Ecto neural progenitor cell (in vitro differentiated cells): Measurements from ENCODE around the gene RNF8.
"Not testable (repeated sequence)": the region's sequence is repeated elsewhere in the genome, so short reads cannot be mapped to it uniquely, and the experiment has no call there.

Experiments
- DNase-seq: peaks from one replicate; pipeline ENCODE4 v3.0.0-alpha.2; 2018; ENCODE audit warnings: low spot score

Gene RNF8, protein sequence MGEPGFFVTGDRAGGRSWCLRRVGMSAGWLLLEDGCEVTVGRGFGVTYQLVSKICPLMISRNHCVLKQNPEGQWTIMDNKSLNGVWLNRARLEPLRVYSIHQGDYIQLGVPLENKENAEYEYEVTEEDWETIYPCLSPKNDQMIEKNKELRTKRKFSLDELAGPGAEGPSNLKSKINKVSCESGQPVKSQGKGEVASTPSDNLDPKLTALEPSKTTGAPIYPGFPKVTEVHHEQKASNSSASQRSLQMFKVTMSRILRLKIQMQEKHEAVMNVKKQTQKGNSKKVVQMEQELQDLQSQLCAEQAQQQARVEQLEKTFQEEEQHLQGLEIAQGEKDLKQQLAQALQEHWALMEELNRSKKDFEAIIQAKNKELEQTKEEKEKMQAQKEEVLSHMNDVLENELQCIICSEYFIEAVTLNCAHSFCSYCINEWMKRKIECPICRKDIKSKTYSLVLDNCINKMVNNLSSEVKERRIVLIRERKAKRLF

DNA sequence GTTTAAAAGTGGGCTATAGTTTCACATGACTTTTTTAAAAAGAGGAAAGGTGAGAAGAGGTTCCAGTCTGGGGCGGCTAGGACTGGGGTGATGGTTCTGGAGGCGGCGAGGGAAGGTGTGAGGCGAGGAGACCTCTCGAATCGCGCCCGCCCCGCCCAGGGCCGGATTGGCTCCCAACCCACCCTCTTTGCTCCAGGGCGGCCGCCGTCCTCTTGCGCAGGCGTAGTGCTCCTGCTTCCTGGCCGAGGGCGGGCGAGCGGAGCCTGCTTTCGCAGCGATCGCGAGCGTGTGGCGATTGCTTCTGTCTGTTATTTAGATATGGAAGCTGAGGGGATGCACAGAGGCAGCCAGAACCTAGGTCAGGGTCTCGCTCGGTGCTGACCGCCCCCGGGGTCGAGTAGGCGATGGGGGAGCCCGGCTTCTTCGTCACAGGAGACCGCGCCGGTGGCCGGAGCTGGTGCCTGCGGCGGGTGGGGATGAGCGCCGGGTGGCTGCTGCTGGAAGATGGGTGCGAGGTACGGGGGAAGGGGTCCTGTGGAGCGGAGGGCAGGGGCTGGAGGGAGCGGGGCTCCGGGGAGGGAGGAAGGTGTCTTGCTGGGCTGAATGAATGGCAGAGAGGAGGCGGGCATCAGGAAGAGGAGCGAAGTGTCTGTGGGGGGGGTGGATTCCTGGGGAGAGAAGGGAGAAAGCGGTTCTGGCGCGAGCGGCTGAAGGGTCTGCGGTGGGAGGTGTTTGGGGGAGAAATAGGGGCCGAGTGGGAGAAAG is at the start of gene RNF8:
RNF8 (plus strand) TSS at position 223 of the 765 bp plus-strand sequence; CDS start at position 405, 182 bp downstream.
- peak; percentile 95 for DNase-seq

DNA sequence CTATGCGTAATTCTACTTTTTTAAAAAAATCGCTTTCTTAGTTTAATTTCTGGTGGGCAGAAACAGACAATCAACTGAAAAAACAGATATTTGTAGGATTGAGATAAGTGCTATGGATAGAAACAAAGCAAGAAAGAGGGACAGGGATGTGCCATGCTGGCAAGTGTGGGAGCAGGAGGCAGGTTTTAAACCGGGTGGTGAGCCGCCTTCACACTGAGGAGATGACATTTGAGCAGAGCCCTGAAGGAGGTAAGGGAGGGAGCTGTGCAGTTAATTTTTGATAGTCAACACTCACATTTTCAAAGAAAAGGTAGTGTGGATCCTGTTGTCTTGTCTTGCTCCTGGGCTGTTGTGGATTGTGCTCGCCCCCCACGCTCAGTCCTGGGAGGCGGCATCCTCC is 49.0 kb upstream of the RNF8 start:
- no peak for DNase-seq

DNA sequence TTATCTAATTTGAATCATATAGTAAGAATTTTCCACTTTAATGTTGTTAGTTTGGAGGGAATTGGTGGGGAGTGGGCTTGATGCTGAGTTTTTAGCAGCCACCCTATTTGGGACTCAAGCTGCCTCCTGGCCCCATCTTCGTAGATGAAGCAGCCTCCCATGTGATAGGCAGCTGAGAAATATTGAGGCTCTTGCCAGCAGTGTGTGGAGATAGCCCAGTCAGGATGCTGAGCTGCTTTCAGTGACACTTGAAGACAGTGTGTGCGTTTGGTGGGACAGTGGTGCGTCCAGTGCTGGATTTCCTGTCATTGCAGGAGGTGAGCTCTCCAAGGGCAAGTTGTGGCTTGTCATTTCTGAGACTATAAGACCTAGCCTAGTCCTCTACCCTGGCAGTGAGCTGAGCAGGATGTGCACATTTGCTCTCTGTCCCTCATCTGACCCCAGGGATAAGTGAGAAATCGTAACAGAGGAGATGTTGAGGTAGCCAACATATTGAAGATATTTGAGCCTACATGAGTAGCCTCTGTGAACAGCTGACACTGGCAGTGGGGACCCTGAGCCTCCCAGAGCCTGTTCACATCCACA is 47.9 kb upstream of the RNF8 start:
- no peak for DNase-seq

DNA sequence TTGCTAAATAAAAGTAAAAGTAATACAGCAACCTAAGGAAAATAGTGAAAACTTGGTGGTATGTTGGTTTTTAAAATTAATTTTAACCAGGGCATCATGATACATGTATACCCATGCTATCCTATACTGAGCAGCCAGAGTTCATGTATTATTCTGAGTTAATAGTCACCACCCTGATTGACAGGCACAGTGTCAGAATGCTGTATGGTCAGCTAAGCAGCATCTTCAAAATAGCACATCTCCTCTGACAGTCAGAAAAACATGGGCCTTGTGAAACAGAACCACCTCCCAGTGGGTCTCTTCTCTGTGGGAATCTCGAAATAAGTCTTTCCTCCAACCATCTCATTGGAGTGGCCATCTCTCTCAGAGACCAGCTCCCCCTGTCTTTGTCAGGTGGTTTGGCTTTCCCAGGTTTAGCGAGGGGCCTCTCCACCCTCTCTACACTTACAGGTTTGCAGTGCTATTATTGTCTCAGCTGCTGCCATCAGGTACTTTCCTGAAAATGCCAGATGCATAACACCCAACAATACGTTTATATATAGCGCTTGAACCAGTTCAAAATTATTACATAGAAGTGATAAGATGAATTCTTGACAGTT is 47.1 kb upstream of the RNF8 start:
- DNase-seq: no peak

DNA sequence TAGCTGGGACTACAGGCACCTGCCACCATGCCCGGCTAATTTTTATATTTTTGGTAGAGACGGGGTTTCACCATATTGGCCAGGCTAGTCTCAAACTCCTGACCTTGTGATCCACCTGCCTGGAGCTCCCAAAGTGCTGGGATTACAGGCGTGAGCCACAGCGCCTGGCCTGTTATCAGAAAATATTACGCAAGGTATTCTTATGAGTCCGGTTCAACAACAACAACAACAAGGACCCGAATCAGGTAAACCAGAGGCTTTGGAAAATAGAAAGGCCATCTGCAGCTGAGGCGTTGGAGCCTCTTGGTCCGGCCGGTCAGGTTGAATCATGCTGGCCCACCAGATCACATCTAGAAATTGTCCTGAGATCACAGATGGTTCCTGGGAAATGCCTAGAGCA is 46.3 kb upstream of the RNF8 start:
- not testable (repeated sequence) for DNase-seq

DNA sequence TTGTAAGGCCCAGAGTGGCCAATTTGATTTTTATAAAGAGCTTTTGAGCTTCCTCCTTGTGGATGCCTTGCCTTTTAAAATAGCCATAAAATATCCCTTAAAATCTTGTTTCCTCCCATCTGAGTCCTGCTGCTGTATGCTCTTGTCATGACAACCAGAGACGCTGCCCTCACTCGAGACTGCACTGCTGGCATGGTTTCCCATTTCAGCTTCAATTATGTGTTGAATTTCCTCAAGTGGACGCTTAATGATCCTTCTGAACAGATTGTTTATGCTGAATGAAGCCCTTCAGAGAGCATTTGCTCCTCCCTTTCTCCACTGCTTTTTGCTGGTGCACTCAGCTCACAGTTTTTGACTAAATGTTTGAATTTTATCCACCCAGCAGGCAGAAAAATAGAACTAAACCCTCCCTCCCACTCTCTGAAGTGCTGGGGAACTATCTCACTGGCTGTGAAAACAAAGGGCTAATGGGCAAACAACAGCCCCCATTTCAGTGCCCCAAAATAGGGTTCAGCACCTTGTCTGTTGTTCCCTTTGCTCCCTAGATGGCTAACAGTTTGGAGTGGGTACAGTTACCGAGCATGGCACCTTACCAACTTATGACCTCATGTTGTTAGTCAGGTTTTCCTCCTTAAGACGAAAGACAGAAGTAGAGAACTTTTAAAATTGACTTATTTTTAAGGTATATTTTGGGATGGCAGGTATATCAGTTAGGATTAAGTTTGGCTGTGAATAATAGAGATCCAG is 45.5 kb upstream of the RNF8 start:
- no peak for DNase-seq

DNA sequence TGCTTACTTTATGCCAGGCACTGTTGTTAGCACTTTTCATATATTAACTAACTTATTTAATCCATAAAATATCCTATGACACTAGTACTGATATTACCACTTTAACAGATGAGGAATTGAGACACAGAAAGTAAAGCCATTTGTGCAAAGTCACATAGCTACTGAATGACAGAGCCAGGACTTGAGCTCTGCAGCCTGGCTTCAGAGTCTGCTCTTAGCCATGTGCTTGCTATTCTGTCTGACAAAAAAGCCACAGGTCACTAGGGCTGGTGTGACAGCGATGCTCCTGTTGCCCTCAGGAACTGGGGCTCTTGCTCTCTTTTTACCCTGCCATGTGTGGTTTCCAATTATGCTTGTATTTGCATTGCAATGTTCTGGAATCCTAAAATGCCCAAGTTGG is 44.7 kb upstream of the RNF8 start:
- DNase-seq: no peak

DNA sequence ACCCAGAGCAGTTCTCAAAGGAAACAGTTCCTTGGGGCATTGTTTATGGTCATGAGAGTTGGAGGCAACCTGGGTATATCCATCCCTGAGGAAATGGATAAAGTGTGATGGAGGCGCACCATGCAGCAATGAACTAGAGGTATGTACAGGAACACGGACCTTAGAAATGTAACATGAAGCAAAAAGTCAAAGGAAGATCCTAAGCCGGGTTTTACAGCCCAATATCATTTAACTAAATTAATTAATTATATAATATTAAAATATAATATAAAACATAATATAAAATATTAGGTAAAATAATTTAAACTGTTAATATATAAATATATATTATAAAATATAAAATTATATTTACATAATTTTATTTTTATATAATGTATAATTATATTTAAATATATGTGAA is 44.1 kb upstream of the RNF8 start:
- DNase-seq: no peak

DNA sequence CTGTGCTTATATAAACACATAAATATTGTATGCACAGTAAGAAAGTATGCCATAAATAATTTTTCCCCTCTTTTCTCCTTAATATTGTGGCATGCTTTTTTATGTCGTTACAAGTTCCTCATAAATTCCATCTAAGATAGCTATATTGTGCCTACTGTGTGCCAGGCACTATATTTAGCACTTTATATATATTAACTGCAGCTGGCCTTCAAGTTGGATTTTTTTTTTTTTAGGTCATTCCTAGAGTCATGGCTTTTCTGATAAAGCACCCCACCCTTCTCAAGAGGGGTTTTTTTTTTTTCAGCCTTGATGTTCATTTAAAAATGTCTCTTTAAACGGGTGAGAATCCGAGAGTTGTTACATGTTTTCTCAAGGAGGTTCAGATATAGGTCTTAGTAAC is 42.8 kb upstream of the RNF8 start:
- DNase-seq: no peak

DNA sequence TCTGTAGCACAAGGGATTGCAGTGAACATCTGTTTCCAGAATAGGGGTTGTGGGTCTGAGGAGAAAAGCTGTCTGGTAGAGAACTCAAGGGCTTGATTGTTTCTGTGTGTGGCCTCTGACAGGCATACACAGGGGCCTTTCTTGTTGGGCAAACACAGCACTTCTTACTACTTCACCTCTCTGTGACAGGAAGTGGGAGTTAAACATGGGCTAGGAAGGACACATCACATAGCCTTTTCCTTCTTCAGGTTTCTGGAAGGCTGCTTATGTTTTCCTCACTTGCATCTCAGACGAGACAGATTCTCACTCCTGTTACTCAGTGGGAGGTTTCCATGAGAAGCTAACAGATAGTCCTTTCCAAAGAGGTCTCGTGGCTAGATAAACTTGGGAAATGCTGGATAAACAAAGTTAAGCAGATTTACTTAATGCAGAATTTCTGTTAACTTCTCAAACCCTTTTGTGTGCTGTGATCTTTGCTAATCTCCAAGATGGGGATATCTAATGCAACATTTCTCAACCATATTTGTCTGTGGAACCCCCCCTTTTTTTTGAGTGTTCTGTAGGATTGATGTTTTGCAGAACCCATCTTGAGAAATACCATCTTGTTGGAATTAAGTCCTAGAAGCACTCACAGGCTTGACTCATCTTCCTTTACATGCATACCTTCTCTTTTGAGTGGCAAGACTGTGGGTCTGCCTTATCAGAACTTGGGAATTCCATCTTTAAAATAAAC is 41.9 kb upstream of the RNF8 start:
- no peak for DNase-seq

DNA sequence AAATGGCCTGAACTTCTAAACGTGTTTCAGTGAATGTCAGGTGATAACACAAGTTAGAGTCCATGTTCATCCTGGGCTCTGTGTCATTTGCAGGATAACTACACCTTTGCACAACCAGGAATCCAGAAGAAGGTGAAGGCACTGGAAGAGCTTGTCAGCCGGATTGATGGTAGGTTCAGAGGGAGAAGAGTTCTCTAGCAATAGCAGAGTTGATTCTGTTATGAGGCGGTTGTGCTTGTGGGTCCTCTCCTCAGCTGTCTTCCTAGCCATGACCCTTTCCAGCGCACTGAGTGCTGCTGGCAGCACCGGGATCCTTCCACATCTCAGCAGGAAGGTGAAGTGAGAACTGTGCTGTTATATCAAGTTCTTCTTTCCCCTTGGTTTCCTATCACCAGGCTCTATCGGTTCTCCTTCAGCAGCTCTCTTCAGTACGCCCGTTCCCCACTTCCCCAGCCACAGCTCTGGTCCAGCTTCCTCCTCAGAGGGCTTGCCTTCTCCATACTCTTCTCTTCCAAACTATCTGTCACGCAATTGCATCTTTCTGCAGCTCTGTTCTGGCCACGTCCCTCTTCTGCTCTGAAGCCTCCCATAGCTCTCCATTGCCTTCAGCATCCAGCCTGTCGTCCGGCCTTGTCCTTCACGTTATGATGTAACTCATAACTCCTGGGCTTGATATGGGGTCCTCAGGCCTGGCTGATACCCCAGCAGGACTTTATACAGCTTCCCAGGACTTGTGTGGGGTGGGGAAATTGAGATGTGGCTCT is 39.9 kb upstream of the RNF8 start:
- no peak for DNase-seq

DNA sequence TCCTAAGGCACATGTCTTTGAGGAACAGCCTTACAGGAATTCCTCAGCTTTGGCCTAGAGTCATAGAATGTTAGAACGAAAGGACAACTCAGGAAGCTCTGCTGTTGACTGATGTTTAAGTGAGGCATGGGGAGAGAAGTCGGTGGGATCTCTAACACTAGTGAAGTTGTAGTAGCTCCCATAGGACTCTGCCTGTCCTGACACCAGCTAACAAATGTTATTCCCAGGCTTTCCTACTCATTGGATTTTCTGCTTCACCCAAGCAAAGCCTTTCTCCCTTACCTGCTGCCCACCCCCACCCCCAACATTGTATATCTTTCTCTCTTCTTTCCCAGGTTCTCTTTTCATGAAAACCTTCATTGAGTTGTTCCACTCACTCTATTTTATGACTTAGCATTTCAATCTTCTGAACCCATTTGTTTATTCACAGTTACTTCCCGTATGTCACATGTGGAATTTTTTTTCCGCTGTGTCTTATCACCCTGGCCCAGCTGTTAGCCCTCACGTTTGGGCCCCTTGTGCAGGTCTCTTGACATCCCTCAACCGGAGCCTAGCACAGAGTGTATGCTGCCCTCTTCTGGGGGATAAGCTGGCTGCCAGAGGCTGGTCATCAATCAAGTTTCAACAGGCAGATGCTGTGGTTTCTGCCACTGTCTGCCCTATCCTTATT is 39.2 kb upstream of the RNF8 start:
- DNase-seq: no peak

DNA sequence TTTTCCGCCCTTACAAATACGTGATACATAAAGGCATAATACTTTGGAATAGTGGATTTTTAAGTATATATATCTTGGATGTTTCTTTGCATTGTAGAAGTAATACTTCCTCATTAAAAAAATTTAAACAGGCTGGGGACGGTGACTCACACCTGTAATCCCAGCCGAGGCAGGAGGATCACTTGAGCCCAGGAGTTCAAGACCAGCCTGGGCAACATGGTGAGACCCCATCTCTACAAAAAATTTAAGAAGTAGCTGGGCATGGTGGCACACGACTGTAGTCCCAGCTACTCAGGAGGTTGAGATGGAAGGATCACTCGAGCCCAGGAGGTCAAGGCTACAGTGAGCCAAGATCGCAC is 38.6 kb upstream of the RNF8 start:
- DNase-seq: no peak

DNA sequence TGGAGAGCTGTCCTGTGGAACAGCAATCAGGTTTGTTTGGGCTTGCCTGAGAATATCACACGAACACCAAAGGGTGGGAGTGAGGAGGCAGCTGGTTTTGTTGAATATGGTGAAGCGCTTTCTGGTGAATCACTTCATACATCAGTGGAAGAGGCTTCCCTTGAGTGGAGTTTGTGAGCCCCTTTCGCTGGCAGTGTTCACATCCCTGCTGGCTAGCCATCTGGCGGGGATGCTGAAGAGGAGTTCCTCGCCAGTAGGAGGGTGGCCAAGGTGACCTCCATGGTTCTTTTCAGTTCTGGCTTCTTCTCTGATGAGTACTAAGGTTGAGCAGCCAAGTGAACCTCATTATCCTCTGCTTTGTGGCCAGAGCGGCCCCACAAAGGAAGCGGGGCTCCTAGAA is 37.7 kb upstream of the RNF8 start:
- DNase-seq: no peak

DNA sequence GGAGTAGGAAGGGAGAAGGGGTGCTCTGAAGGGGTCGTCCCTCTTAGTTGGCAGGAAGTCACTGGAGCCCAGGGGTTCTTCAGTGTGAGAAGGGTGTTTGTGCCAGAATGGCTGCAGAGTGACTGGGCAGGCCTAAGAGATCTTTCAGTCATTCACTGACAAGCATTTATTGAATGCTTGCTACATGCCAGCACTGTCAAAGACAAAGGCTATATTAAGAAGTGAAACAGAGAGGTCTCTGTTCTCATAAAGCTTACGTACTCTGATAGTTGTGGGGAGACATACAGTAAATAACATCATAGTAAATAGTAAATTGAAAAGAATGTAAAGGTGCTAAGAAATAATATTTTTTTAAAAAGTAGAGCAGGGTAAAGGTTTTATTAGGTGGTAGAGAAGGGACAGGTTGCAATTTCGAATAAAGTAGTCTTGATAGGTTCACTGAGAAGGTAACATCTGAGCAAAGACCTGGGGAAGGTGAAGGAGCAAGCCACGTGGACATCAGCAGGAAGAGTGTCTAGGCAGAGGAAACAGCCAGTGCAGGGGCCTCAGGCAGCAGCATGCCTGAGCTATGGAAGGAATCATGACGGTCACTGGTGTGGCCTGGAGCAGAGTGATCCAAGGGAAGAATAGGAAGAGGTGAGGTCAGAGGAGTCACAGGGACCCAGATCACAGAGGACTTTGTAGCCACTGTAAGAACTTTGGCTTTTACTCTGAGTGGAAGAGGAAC is 36.3 kb upstream of the RNF8 start:
- no peak for DNase-seq

DNA sequence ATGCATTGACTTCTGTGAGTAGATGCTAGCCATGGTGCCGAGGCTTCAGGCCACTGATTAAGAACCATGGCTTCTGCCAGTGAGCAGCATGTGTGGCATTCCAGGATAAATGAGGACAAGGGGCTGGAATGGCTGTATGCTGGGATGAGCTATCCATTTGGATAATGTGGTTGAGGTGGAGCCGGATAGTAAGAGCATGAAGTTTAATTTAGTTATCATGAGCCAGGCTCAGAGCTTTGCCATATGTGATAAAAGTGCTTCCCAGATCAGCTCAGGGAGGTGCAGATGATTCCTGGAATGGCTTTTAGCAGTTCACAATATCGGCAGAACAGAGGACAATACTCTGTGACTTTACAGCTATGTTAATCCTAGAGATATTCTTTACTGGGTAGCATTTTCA is 34.6 kb upstream of the RNF8 start:
- DNase-seq: no peak

DNA sequence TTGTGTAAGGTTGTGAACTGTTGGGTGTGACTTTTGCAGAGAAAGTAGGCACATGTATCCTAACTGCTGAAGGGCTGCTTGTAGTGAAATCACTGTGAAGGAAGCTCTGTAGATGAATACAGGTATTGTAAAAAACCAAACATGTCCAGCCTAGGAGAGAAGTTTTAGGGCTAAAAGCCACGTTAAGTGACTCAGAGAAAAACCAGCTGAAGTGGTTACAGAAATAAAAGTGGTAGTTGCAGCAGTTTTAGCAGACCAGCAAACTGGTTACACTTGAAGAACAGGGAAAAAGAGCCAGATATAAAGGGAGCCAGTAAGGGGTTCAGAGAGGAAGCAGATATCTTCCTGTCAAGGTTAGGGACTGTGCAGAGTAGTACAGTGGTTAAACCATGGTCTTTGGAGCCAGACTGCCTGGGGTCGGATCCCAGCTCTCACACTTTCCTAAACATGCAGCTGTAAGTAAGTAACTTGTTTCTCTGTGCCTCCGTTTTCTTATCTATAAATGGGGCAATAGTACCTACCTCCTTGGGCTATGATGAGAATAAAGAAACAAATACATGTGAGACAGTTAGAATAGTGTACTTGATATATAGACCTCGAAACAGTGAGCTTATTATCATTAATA is 33.8 kb upstream of the RNF8 start:
- DNase-seq: no peak

DNA sequence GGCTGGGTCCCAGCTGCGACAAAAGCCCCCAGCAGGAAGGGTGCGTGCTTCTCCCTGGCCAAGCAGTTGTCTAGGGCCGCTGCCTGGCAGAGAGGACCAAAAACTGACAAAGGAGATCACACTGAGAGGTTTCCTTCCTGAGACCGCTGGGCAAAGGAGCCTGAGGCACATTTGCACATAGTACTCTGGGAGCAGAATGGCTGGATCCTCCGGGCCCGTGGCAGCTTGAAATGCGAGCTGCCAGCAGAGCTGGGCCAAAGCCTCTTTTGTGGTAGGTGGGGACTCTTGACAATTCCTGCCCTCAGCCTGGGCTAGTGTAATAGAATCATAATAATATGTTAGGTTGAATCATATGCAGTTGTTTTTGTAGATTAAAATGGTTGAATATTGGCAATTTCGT is 33.1 kb upstream of the RNF8 start:
- no peak for DNase-seq

DNA sequence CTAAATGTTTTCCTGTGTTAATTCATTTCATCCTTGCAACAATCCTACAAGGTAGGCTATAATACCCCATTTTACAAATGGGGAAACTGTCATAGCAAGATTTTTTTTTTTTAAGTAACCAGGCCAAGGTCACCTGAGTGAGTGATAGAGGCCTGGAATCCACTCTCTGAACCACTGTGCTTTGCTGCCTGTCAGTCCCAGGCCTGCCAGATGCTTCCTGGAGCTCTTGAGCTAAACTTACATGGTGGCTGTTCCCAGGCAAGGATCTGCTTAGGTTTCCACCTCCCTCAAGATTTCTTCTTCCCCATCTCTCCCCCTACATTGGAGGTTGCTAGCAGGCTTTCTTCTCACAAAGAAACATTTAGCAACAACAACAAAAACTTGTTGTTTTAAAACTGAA is 32.7 kb upstream of the RNF8 start:
- DNase-seq: no peak
